Measurements from ENCODE around the gene EXTL1. TPM values are rescaled to one million over a fixed set of nuclear protein-coding genes. Genes with fewer than 3 reads are reported as not detected.

The EXTL1 gene
- total RNA-seq, 1 experiment from 2014 or later = 1.0 TPM

DNA sequence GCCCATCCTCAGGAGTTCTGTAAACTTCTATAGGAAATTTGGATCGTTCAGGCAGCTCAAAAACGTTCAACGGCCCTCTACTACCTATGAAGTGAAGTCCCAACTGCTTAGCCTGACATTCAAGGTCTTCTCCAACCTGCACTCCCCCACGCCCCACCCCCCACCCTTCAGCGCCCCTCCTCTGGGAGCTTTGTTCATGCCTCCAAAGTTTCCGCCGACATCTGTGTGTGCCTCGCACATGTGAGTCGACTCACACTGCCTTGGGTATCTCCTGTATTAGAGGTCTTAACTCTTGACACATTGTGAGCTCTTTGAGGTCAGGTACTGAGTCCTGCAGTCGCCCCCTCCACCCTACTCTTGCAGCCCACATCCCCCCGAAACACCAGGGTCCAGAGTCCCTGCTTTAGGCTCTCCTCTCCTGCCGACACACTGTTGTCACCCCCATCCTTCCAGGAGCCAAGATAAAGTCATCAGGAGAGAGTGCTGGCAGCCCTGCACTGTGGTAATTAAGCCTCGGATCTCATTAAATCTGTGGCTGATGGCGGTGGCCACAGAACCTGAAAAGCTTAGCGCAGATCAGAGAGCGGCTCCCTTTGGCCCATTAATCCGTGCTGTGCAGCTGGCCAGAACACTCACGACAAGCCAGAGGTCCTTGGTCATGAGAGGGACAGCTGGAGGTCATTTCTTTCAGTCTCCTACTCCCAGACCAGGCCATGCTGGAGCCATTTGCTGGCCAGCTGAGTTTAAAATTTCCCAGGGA lies 22.4 kb upstream of the EXTL1 start:
- WGBS (ENCODE audit: extremely low coverage, insufficient read length, low lambda C conversion rate) = no CpG with 5 or more reads among the region's 18 CpGs
- no peaks in the 10 kb centered on the region; a peak in 1 of 5 replicates for H3K9me3 Mint-ChIP-seq
- Histone ChIP-seq H3K23me2 (ENCODE audit: insufficient read length, low read depth, low read length, poor library complexity, severe bottlenecking) (peaks cover 5% of the 10 kb centered on the region), H3K27ac (ENCODE audit: insufficient read length, low read depth, low read length) (no peak overlapping the region), H3K4me2 (ENCODE audit: insufficient read depth, insufficient read length, low read length) (no peak overlapping the region), H4K91ac (ENCODE audit: insufficient read length, low read depth, low read length) (no peak overlapping the region), H2BK12ac (ENCODE audit: insufficient read length, low read depth, low read length) (no peak overlapping the region), H3K9ac (ENCODE audit: extremely low read depth, insufficient read length, low read length) (no peak overlapping the region), H2BK15ac (ENCODE audit: low read depth, low read length) (no peak overlapping the region), H3K4ac (ENCODE audit: low read depth, low read length) (no peak overlapping the region), H3K56ac (ENCODE audit: insufficient read length, low read depth, low read length) (no peak overlapping the region), H3T11ph (ENCODE audit: low read length) (no peak overlapping the region), H3K18ac (ENCODE audit: insufficient read length, low read depth, low read length) (no peak overlapping the region), H4K5ac (ENCODE audit: insufficient read length, low read depth, low read length) (no peak overlapping the region), H2BK20ac (ENCODE audit: low read depth, low read length, poor library complexity, severe bottlenecking) (no peak overlapping the region), H3K79me1 (ENCODE audit: insufficient read depth, low read depth, low read length, poor library complexity, severe bottlenecking) (no peaks in the 10 kb centered on the region), H3K23ac (ENCODE audit: insufficient read length, low read depth, low read length) (no peak overlapping the region), H3K79me2 (ENCODE audit: insufficient read depth, low read length) (no peaks in the 10 kb centered on the region), H2AFZ (ENCODE audit: low read length) (peak overlapping the region; percentile 71), H4K20me1 (ENCODE audit: control insufficient read depth, insufficient read depth, insufficient read length) (no peaks in the 10 kb centered on the region), H3K9me3 (ENCODE audit: control insufficient read depth, low read depth, low read length) (no peaks in the 10 kb centered on the region), H4K8ac (replicated peaks; ENCODE audit: insufficient read length, low read depth, low read length) (no peak overlapping the region), H2BK120ac (ENCODE audit: low read depth, low read length, poor library complexity, severe bottlenecking) (no peak overlapping the region), H2BK5ac (ENCODE audit: insufficient read length, low read length) (no peak overlapping the region), H3K4me1 (ENCODE audit: insufficient read depth, low read length) (peaks cover 8% of the 10 kb centered on the region; the same call in 1 of the 2 replicates), H2AK5ac (ENCODE audit: insufficient read length, low read length) (no peak overlapping the region), H3K14ac (ENCODE audit: insufficient read depth, low read length) (no peak overlapping the region), H3K27me3 (ENCODE audit: insufficient read depth, low read length) (no peaks in the 10 kb centered on the region)
- DNase-seq = no peak
- peak overlapping the region in 1 of 3 experiments; percentile 60; a peak in 1 of 7 replicates for H3K27ac Mint-ChIP-seq
- H3K36me3 Mint-ChIP-seq (ENCODE audit: insufficient read depth in 1 of 3, low read depth in 3 of 3) = no peaks in the 10 kb centered on the region; a peak in 1 of 7 replicates
- H3K4me1 Mint-ChIP-seq = peaks cover 17 to 28% of the 10 kb centered on the region in 2 experiments
- H3K27me3 Mint-ChIP-seq (ENCODE audit: low read depth) = peaks cover 3% of the 10 kb centered on the region
- TF ChIP-seq, protein P1, sequence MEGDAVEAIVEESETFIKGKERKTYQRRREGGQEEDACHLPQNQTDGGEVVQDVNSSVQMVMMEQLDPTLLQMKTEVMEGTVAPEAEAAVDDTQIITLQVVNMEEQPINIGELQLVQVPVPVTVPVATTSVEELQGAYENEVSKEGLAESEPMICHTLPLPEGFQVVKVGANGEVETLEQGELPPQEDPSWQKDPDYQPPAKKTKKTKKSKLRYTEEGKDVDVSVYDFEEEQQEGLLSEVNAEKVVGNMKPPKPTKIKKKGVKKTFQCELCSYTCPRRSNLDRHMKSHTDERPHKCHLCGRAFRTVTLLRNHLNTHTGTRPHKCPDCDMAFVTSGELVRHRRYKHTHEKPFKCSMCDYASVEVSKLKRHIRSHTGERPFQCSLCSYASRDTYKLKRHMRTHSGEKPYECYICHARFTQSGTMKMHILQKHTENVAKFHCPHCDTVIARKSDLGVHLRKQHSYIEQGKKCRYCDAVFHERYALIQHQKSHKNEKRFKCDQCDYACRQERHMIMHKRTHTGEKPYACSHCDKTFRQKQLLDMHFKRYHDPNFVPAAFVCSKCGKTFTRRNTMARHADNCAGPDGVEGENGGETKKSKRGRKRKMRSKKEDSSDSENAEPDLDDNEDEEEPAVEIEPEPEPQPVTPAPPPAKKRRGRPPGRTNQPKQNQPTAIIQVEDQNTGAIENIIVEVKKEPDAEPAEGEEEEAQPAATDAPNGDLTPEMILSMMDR (conservative IDR thresholded peaks at IDR 0.05) = no peak
- peak overlapping the region in 1 of 2 experiments; percentile 90; a peak in 1 of 5 replicates for H3K4me3 Mint-ChIP-seq

All from H9 (cell line).